ENCODE data around the gene PTPRG. TPM values are rescaled to one million over a fixed set of nuclear protein-coding genes. Genes with fewer than 3 reads are reported as not detected.

Gene PTPRG
- total RNA-seq, 1 experiment from 2014 or later = 0.74 TPM

GRCh38 chr3:61929617-61930016, 368.2 kb downstream of the PTPRG start:
- Histone ChIP-seq H3K9me3 (ENCODE audit: control insufficient read depth, insufficient read depth, low read depth, low read length) (no peaks in the 10 kb centered on the region), H3K27me3 (ENCODE audit: control insufficient read depth, insufficient read depth, low read length) (no peaks in the 10 kb centered on the region), H3K36me3 (ENCODE audit: control insufficient read depth, insufficient read depth, low read length) (no peaks in the 10 kb centered on the region), H3K4me3 (ENCODE audit: low read depth in 2 of 2, low read length in 2 of 2) (no peak overlapping the region), H3K27ac (ENCODE audit: low read length) (no peak overlapping the region), H3K4me1 (ENCODE audit: control insufficient read depth, insufficient read depth, low read length) (no peaks in the 10 kb centered on the region)
- in situ Hi-C loops (cut with HindIII; ENCODE audit: low pct_unique_long_range_greater_than_20kb, low sequenced_read_pairs) (no loop called here), intact Hi-C loops (cut with micrococcal nuclease; ENCODE audit: unreplicated experiment) (no loop called here)
- no TSS peak for BruUV-seq (replicated peaks)
- POLR2A ChIA-PET = no interaction called here
- CTCF ChIA-PET = interaction anchor here (0.7 kb wide), 1 partner anchor 145 kb away, joined by 7 read pairs; no protein-coding TSS in a partner anchor
- no peak for TF ChIP-seq CTCF (IDR thresholded peaks at IDR 0.05)
- ATAC-seq (no peak), DNase-seq (ENCODE audit: low read depth, low spot score) (no peak)

GRCh38 chr3:61932499-61932898, 371.1 kb downstream of the PTPRG start:
- Histone ChIP-seq H3K27ac (ENCODE audit: low read length) (no peak overlapping the region), H3K9me3 (ENCODE audit: control insufficient read depth, insufficient read depth, low read depth, low read length) (no peaks in the 10 kb centered on the region), H3K4me1 (ENCODE audit: control insufficient read depth, insufficient read depth, low read length) (no peaks in the 10 kb centered on the region), H3K36me3 (ENCODE audit: control insufficient read depth, insufficient read depth, low read length) (no peaks in the 10 kb centered on the region), H3K4me3 (ENCODE audit: low read depth in 2 of 2, low read length in 2 of 2) (no peak overlapping the region), H3K27me3 (ENCODE audit: control insufficient read depth, insufficient read depth, low read length) (no peaks in the 10 kb centered on the region)
- ChIA-PET CTCF (no interaction called here), POLR2A (no interaction called here)
- in situ Hi-C loops (cut with HindIII; ENCODE audit: low pct_unique_long_range_greater_than_20kb, low sequenced_read_pairs) = no loop called here
- no peak for DNase-seq (ENCODE audit: low read depth, low spot score)
- intact Hi-C loops (cut with micrococcal nuclease; ENCODE audit: unreplicated experiment) = no loop called here
- no peak for ATAC-seq
- BruUV-seq (replicated peaks) = no TSS peak
- TF ChIP-seq REST (IDR thresholded peaks at IDR 0.05; ENCODE audit: insufficient read depth in 1 of 2, low read depth in 2 of 2, low read length in 1 of 2) (no peak), TCF7L2 (IDR thresholded peaks at IDR 0.05; ENCODE audit: low read depth, low read length) (no peak), SIN3A (IDR thresholded peaks at IDR 0.05; ENCODE audit: borderline replicate concordance, insufficient read depth, low read depth, low read length) (no peak), CTCF (IDR thresholded peaks at IDR 0.05) (no peak), POLR2AphosphoS5 (IDR thresholded peaks at IDR 0.05; ENCODE audit: low read depth, low read length) (no peak)

Measured in Panc1 (cell line).